AG09319 (cell line): ENCODE measurements around the gene CAGE1.
A peak's percentile ranks its signal among the peaks of the same experiment; 100 is the strongest.
"Not testable (repeated sequence)": the region's sequence is repeated elsewhere in the genome, so short reads cannot be mapped to it uniquely, and the experiment has no call there.

Experiments used
- DNase-seq: peaks from one replicate; pipeline ENCODE4 v3.0.0-alpha.2; 2010; ENCODE audit warnings: low read depth; ENCODE audit errors: extremely low read depth
- TF ChIP-seq, protein P1 (sequence below): IDR thresholded peaks from 2 replicates; pipeline ENCODE4 v1.5.1; 2011; ENCODE audit warnings: low read depth, mild to moderate bottlenecking, inconsistent platforms, low read length, moderate library complexity

Gene CAGE1

GRCh38 chr6:7343546-7344475 is 45.7 kb downstream of the CAGE1 start:
- TF ChIP-seq, protein P1, sequence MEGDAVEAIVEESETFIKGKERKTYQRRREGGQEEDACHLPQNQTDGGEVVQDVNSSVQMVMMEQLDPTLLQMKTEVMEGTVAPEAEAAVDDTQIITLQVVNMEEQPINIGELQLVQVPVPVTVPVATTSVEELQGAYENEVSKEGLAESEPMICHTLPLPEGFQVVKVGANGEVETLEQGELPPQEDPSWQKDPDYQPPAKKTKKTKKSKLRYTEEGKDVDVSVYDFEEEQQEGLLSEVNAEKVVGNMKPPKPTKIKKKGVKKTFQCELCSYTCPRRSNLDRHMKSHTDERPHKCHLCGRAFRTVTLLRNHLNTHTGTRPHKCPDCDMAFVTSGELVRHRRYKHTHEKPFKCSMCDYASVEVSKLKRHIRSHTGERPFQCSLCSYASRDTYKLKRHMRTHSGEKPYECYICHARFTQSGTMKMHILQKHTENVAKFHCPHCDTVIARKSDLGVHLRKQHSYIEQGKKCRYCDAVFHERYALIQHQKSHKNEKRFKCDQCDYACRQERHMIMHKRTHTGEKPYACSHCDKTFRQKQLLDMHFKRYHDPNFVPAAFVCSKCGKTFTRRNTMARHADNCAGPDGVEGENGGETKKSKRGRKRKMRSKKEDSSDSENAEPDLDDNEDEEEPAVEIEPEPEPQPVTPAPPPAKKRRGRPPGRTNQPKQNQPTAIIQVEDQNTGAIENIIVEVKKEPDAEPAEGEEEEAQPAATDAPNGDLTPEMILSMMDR = no peak
- DNase-seq = no peak

- DNase-seq = no peak
- TF ChIP-seq, protein P1 = no peak
Observed at GRCh38 chr6:7341989-7342742, 47.4 kb downstream of the CAGE1 start.

GRCh38 chr6:7341271-7341670 is 48.3 kb downstream of the CAGE1 start:
- TF ChIP-seq, protein P1 = no peak
- DNase-seq = no peak

DNA sequence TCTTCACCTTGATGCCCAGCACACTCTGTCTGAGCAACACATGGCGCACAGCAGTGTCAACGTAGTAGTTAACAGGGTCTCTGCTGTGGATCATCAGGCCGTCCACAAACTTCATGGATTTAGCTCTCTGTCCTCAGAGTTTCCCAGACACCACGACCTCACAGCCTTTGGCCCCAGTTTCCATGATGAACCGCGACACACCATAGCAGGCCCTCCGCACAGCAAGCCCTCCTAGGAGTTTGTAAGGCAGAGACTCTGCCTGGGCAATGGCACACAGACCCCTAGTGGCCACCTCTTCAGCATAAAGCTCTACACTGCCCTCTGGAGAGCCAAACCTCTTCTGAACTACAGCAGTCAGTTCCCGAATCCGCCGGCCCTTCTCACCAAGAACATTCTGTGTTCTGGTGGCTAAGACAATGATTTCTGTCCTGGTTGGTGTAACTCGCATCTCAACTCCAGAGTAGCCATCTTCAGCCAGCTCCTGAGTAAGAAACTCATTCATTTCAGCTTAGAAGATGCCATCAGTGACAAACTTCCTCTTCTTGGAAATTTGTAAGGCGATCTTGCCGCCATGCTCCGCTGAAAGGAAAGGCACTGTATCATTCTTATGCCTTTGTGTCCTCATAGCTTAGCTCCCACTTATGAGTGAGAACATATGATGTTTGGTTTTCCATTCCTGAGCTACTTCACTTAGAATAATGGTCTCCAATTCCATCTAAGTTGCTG is 50.4 kb downstream of the CAGE1 start:
- TF ChIP-seq, protein P1 = peak; percentile 29
- DNase-seq = not testable (repeated sequence)

- DNase-seq = no peak
- TF ChIP-seq, protein P1 = no peak
Observed at GRCh38 chr6:7338031-7338430, 51.5 kb downstream of the CAGE1 start.

DNA sequence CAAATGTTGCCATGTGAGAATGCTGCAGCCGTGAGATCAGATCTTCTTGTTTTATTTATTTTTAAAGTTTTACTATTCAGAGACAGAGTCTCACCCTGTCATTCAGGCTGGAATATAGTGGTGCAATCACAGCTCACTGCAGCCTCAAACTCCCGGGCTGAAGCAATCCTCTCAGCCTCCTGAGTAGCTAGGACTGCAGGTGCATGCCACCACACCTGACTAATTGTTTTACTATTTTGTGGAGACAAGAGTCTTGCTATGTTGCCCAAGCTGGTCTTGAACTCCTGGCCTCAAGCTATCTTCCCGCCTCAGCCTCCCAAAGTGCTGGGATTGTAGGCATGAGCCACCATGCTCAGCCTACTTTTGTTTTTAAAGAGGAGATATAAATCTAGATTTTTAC is 54.0 kb downstream of the CAGE1 start:
- TF ChIP-seq, protein P1 = no peak
- DNase-seq = no peak
